Suppressor macrophage treated with lipopolysaccharide for 1 hour (primary cell): ENCODE measurements around the gene SLC29A2.
"Not testable (repeated sequence)": the region's sequence is repeated elsewhere in the genome, so short reads cannot be mapped to it uniquely, and the experiment has no call there.

Source experiments
- DNase-seq, 3 donors: peaks; one replicate each; pipeline ENCODE4 v3.0.0-alpha.2; 2020 to 2022

The SLC29A2 gene

DNA sequence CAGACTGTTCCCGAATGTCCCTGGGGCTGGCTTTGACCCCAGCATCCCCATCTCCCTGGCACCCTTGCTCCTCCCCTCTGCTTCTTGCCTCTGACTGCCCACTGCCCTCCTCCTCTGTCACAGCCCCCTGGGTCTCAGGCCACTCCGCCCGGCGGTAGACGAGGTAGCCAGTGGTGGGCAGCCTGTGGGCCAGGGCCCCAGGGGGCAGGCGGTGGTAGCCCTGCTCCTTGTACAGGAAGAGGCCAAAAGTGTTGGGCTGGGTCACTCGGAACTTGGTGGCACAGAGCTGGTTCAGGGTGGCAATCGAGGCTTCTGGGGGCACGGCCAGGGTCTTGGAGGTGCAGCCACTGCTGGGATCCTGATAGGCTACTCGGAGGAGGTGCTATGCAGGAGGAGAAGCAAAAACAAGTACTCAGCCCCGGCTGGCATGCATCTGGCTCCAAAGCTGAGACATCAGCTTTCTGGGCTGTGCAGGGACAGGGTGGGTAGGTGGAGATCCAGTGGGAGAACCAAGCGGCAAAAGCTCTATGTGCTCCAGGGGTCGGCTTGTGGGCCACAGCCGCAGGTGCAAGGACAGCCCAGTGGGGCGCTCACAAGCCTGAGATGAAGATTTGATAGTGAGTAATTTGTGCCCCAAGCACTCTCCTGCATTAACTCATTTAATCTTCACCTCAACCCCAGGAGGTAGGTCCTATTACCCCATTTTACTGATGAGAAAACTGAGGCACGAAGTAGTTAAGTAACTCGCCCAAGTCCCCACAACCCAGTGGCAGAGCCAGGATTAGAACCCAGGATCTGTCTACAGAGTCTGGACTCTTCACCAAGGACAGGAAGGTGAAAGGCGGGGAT is 39.0 kb downstream of the SLC29A2 start:
- DNase-seq: no peak

DNA sequence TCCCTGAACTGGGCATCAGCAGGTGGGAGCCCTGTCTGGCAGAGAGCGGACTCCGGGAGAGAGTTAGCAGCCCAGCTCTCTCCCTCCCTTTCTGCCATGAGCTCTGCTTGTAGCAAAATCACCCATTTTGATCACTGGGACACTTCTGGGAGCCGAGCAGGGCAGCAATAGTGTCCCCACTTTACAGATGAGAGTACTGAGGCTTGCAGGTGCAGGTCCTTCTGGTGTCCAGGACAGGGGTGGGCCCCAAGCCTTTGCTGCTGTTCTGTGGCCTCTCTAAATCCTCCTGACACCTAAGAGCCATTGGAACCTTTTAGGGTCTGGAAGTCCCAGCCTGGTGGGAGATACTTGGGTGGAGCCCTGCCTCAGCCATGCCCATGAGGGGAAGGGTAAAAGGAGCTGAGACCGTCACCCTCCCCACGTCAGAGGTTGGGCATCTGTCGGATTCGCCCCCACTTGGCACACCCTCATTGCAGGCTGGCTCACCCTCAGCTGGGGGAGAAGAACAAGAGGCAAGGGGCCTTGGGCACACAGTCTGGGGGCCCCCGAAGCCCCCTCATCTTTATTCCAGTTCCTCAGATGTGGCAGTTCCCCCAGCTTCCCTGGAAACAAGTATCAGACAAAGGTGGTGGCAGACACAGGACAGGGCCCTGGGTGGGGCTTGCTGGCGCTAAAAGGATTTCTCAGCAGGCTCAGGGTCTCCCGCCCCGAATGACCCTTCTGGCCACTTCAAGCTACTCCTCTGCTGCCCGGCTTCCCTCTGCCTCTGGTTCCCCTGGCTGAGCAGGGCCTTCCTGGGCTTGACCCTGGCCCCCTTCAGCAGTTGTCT is 39.8 kb downstream of the SLC29A2 start:
- no peak for DNase-seq

DNA sequence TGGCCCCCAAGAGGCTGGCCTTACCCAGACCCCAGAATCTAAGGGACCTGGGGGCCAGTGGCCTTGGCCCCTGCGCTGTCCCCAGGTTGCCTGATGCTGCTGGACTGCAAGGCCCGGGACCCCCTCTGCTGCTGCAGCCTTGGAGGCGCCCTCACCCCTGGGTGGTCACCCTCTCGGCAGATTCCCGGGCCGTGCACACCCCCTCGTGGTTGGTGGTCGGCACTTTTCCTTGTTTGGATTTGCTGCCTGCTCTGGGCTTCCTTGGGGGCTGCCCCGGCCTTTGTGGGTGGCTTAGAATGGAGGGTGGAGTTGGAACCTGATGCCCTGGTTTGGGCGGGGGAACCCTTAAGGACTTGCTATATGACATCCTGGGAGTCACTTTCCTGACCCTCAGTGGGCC is 40.6 kb downstream of the SLC29A2 start:
- DNase-seq: no peak

DNA sequence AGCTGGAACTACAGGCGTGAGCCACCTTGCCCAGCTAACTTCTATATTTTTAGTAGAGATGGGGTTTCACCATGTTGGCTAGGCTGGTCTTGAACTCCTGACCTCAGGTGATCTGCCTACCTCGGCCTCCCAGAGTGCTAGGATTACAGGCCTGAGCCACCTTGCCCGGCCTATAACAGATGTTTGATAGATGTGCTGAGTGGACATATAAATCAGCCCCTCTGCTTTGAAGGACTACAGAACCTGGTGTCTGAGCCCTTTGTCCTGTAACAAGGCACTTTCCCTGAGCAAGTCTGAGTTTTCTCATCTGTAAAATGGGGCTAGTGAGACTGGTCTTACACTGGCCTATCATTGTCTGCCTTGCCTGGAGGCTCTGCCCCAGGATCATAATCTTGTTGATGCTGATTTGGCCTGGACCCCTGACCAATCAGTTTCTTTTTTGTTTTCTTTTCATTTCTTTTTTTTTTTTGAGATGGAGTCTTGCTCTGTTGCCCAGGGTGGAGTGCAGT is 42.3 kb downstream of the SLC29A2 start:
- no peak for DNase-seq

DNA sequence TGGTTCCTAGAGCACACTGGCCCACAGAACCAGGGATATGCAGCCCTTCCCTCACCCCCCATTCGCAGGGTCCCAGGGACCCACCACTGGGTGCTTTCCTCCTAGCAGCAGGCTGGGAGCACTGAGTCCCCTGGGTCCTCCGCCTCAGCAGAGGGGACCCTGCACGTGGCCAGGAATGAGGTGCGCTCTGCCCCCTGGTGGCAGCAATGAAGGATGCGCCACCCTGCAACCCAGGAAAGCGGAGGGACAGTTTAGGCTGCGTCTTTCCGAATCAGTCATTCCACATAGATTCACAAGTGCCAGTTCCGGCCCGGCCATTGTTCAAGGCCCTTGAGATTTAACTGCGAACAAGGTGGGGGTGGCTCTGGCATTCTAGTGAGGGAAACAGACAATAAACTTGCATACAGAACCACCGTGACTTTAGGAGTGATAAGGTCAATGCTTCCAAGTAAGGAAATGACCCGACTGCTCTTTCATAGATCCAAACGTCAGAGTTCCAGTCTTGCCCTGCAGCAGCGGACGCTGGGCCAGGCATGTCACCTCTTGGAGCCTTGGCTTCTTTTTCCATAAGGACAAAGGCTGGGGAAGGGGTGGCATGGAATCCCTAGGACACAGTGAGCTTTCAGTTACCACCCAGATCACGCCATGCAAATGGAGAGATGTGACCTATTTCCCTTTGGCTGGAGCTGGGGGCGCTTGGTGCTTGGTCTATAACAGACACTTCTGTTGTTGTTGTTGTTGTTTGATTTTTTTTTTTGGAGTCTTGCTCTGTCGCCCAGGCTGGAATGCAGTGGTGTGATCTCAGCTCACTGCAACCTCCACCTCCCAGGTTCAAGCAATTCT is 43.0 kb downstream of the SLC29A2 start:
- peak; percentile 76 to 86 (median 81) for DNase-seq

DNA sequence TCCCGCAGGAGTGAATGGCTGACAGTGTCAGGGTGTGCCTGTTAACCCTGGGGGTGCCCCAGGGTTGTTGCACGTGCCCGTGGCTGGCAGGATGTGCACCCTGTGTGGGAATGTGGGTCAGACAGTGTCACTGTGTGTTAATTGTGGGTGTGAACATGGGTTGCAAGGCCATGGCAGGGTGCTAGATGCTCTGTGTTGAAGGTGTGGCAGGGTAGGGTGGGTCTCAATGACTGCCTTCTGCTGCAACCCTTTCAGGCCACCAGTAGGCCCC is 43.6 kb downstream of the SLC29A2 start:
- no peak for DNase-seq

DNA sequence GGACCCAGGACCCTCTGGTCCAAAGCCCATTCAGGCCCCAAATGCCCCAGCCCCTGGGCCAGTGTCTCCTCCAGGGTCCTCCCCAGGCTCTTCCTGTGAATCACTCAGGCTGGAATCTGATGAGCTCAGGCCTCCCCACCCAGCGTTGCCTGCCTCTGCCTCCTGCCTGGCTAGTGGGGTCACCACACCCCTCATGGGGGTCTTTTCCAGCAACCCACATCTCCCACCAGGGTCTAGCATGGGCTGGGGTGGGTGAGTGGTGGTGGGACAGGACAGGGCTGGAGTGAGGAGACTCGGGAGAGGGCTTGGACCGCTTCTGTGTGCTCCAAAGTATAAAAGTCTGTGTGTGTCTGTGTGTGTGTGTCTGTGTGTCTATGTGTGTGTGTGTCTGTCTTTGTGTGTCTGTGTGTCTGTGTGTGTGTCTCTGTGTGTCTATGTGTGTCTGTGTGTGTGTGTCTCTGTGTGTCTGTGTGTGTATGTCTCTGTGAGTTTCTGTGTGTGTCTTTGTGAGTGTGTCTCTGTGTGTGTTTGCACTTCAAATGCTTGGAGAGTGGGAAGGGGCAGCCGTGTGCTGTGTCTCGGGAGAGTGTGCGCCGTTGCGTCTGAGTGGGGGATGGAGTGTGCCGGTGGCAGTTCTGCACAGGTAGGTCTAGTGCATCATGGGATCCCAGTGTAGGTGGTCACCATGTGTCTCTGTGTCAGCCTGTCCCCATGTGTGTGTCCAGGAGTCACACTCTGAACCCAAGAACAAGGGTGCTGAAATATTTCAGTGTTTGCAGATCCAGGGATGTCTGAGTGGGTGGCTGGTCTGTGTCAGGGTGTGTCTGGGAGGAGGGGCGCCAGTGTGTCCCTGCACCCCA is 44.2 kb downstream of the SLC29A2 start:
- no peak for DNase-seq

DNA sequence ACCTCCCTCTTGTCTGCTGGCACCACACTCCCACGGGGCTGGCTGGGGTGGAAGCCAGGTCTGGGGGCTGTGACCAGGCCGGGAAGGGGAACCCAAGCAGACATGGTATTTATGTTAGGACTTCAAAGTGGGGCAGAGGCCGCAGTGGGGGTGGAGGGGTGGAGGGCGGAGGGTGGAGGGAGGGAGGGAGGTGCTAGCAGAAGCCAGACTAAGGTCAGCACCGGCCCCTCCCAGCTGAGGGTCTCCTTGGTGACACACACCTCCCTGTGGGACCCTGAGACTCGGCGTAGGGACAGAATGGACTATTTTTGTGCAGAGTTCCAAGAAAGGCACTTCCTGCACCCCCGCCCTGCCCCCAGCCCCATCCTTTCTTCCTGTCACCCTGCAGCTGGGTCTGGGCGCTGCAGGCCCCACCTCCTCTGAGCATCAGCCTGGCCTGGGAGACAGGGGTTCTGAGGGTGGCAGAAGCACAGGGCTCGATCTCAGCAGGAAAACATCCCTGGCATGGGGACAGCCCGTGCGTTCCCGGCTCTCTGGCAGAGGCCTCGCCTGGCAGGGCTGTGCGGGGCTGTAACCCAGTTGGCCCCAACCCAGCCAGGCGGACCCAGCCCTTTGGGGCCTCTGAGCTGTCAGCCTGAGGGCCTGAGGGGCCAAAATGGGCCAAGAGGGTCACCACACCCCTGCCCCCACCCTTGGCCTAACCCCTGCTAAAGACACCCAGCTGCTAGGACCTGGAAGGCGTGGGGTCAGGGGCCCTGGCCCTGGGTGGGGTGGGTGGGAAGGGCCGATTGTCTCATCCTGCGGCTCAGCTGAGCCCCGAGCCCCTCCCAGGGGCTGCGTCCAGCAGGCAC is 45.1 kb downstream of the SLC29A2 start:
- DNase-seq: no peak

DNA sequence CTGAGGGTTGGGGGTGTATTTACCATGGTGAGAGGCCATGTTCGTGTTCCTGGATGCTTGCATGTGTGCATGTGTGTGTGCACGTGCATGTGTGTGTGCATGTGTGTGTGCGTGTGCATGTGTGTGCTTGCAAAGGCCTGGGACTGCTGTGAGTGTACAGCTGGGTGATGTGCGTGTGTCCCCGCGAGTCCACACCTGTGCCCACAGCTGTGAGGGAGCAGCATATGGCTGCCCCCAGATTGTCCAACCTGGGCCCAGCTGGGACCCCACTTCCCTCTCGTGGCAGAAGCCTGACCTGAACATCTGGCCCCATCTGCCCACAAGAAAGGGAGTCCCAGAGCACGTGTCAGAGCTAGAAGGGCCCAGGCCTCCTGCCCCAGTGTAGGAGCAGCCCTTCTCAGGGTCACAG is 46.3 kb downstream of the SLC29A2 start:
- no peak for DNase-seq

DNA sequence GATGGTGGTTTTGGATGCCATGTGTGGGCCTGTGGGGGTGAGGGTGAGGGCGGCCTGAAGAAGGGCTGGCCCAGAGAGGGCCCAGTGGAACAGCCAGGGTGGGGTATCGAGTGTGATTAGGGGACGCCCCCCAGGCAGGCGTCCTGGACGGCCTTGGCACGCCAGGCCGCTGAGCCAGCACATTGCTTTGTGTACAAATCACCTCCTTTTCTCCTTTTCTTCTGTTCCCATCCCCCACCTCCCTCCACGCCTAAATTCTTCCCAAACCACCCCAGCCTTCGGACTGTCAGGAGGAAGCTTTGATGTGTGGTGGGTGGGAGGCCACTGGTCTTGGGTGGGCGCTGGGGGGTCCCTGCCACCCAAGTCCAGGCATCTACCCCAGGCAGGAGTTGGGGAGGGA is 46.9 kb downstream of the SLC29A2 start:
- DNase-seq: no peak

DNA sequence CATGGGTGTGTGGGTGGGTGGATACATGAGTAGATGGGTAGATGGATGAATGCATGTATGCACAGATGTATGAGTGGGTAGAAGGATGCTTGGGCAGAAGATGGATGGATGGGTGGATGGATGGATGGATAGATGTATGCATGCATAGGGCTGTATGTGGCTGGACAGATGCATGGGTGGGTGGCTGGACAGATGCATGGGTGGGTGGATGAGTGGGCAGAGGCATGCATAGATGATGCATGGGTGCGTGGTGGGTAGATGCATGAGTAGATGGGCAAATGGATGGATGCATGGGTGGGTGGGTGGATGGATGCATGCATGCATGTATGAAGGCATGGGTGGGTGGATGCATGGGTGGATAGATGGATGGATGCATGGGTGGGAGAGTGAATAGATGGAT is 47.9 kb downstream of the SLC29A2 start:
- DNase-seq: no peak

DNA sequence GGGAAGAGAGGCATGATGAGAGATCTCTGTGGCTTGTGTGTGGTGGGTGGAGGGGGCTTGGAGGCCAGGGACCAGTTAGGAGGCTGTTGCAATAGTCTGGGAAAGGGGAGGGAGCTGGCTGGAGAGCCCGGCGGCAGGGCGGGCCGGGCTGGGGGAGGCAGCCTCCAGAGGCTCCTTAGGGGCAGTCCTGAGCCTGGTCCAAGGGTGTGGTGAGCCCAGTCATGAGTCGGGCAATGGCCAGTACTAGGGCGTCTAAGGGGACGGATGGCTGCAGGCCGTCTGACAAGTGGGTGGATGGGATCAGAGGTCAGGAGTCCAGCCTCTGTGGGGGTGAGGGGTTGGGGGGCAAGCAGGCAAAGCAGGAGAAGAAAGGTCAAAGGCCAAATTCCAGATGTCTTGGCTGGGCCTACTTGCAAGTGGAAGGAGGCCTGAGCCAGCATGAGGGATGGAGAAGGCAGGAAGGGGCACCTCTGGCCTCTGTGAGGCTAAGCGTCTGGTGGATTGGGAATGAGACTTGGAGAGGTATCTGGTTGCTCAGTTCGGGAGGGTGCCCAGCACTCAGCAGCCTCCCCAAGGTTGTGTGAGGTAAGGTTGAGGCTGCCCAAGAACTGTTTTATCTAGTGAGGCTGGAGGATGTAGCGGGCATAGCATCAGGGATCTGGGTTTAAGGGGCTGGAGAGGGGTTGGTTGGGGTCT is 48.7 kb downstream of the SLC29A2 start:
- no peak for DNase-seq

DNA sequence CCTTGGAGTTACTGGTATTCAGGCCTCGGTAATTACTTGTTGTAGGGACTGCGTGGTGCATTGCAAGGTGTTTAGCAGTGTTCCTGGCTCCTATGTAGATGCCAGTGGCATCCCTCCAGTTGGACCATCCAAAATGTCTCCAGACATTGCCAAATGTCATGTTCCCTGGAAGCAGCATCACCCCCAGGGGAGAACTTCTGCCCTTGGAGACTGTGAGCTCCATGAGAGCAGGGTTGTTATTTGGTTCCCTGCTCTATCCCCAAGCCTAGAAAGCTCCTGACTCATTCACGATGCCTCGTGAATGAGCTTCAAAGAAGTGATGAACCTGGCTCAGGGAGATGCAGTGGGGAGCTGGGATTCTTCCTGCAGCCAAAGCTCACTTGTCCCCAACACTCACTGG is 50.0 kb downstream of the SLC29A2 start:
- no peak for DNase-seq

DNA sequence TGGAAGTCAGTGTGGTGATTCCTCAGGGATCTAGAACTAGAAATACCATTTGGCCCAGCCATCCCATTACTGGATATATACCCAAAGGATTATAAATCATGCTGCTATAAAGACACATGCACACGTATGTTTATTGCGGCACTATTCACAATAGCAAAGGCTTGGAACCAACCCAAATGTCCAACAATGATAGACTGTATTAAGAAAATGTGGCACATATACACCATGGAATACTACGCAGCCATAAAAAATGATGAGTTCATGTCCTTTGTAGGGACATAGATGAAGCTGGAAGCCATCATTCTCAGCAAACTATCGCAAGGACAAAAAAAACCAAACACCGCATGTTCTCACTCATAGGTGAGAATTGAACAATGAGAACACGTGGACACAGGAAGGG is 50.8 kb downstream of the SLC29A2 start:
- not testable (repeated sequence) for DNase-seq

DNA sequence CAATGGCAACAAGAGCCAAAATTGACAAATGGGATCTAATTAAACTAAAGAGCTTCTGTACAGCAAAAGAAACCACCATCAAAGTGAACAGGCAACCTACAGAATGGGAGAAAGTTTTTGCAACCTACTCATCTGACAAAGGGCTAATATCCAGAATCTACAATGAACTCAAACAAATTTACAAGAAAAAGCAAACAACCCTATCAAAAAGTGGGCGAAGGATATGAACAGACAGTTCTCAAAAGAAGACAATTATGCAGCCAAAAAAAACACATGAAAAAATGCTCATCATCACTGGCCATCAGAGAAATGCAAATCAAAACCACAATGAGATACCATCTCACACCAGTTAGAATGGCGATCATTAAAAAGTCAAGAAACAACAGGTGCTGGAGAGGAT is 51.3 kb downstream of the SLC29A2 start:
- not testable (repeated sequence) for DNase-seq

DNA sequence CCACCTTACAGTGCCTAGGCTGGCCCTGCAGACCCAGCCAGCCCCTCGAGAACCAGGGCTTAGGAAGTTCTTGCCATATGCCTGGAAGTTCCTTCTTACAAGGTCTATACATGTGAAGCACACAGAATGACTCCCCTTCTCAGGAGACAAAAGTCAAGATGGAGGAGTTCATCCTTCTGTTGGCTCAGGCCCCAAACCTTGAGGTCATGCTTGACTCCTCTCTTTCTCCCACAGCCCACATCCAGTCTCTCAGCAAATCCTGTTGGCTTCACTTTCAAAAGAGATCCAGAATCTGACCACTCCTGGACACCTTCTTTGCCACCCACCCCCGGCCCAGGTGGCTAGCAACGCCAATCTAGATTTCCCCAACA is 53.0 kb downstream of the SLC29A2 start:
- DNase-seq: no peak

DNA sequence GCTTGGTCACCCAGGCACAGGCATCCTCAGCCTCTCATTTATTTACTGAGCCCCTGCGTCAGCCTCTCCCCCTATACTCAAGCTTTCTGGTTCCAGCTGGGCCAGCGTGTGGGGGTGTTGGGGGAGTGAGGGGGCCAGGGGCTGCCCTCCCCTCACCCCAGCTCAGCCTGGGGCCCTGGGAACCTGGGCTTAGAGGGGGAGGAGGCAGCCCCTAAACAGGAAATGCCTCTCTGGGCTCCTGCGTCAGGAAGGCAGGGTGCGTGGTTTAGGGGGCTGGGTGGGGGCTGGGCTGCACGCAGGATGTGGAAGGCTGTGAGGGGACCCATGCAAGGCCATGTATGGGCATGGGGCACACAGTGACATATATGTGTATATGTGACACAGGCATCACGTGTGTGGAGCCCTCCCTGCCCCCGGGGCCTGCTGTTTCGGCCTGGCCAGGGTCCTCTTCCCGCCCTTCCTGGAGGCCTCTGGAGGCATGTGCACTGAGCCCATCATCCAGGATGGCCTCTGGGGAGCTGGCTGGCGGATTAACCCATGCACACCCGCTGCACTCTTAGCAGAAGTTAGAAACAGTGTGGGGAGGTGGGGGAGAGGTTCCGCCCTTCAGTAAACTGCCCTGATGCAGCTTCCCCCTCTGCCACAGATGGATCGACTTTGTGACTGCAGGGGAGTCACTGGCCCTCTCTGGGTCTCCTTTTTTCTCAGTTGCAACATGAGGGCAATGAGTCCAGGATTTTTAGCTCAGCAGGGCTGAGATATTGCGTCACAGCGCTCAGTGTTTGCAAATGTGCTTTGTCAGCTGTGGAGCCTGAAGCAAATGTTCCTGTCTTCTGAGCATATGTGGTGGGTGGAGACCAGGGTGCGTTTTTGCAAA is 53.6 kb downstream of the SLC29A2 start:
- peak; percentile 79 to 89 (median 87) for DNase-seq

DNA sequence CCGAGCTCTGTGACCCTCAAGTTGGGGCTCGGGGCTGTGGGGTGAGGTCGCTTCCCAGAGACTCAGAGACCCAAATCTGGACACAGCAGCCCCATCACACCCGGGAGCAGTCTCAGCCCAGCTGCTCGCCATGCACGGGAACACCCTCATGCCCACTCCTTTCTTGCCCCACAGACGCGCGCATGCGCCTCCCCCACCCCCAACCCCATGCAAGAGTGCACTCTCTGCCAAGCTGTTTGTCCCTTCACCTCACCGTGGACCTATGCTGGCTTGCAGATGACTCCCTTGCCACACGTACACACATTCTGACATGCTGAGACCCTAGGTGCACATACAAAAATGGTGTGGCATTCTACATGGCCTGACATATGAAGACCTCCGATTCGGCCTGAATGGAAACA is 54.2 kb downstream of the SLC29A2 start:
- DNase-seq: peak in 2 of 3 donors; percentile 47 to 70

DNA sequence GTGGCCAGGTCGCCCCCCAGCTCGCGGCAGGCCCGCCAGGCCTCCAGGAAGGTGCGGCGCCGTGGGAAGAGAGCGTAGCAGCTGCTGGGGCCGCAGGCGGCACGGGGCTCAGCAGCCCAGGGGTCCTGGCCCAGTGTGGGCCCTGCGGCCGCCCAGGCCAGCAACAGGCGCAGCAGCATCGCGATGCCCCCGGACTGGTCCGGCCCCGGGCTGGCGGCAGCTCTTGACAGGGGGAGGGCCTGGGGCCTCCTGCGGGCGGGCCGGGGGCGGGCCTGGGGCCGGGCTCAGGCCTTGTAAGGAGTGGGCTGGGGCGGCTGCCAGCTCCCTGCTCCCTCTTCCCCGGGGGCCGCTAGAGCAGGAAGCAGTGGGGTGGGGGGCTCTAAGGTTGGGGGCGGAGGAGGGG is 54.7 kb downstream of the SLC29A2 start, which contains the start of gene CD248:
TSS of gene CD248 (minus strand) at position 196 of the 403 bp plus-strand sequence. CDS start at position 179, 17 bp downstream.
- no peak for DNase-seq
